ENCODE measurements around the gene HOXD4. TPM values are rescaled to one million over a fixed set of nuclear protein-coding genes. Genes with fewer than 3 reads are reported as not detected.

HOXD4 gene
- total and polyA plus RNA-seq, 10 of the 15 experiments (the other 5 are each of a cell fraction or from before 2014, with no cell fraction given) = 0.07 TPM; not detected in 9

GRCh38 chr2:176193048-176193447, 41.7 kb downstream of the HOXD4 start (continued):
- TF ChIP-seq, protein P1, sequence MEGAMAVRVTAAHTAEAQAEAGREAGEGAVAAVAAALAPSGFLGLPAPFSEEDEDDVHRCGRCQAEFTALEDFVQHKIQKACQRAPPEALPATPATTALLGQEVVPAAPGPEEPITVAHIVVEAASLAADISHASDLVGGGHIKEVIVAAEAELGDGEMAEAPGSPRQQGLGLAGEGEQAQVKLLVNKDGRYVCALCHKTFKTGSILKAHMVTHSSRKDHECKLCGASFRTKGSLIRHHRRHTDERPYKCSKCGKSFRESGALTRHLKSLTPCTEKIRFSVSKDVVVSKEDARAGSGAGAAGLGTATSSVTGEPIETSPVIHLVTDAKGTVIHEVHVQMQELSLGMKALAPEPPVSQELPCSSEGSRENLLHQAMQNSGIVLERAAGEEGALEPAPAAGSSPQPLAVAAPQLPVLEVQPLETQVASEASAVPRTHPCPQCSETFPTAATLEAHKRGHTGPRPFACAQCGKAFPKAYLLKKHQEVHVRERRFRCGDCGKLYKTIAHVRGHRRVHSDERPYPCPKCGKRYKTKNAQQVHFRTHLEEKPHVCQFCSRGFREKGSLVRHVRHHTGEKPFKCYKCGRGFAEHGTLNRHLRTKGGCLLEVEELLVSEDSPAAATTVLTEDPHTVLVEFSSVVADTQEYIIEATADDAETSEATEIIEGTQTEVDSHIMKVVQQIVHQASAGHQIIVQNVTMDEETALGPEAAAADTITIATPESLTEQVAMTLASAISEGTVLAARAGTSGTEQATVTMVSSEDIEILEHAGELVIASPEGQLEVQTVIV (IDR thresholded peaks at IDR 0.05; ENCODE audit: borderline replicate concordance, partially characterized antibody) = no peak

- no peak for FAIRE-seq
- Histone ChIP-seq H4K20me1 (ENCODE audit: control insufficient read depth, insufficient read depth) (no peaks in the 10 kb centered on the region), H3K4me3 (no peak overlapping the region), H3K36me3 (ENCODE audit: control insufficient read depth in 2 of 2, insufficient read depth in 2 of 2, low read length in 1 of 2) (no peaks in the 10 kb centered on the region), H3K9ac (ENCODE audit: control insufficient read depth, insufficient read depth, low read length) (no peak overlapping the region), H3K79me2 (ENCODE audit: control insufficient read depth, insufficient read depth, low read length) (no peaks in the 10 kb centered on the region), H3K27ac (ENCODE audit: control insufficient read depth, insufficient read depth) (no peak overlapping the region), H2AFZ (ENCODE audit: control insufficient read depth, low read depth, low read length) (no peak overlapping the region), H3K4me1 (ENCODE audit: control insufficient read depth, insufficient read depth, low read length) (no peaks in the 10 kb centered on the region), H3K4me2 (ENCODE audit: control insufficient read depth, insufficient read depth) (no peak overlapping the region), H3K9me3 (replicated peaks; ENCODE audit: control insufficient read depth, insufficient read depth, low read length) (no peaks in the 10 kb centered on the region), H3K27me3 (replicated peaks in 1 of 2; ENCODE audit: control insufficient read depth in 2 of 2, insufficient read depth in 2 of 2, low read length in 1 of 2) (no peaks in the 10 kb centered on the region; a peak in 1 of 4 replicates)
- intact Hi-C loops (cut with micrococcal nuclease; ENCODE audit: unreplicated experiment) (no loop called here), in situ Hi-C loops (cut with MboI) (no loop called here)
- no peak for DNase-seq (ENCODE audit: low read depth, low spot score)
- ChIA-PET RAD21 (ENCODE audit: unreplicated experiment) (interaction anchor here (1.1 to 2.1 kb wide), 2 partner anchors 13 to 255 kb away, joined by 4 to 5 read pairs; no protein-coding TSS in a partner anchor), POLR2A (interaction anchor here (0.6 kb wide), 1 partner anchor 43 kb away, joined by 3 read pairs; no protein-coding TSS in a partner anchor), CTCF (no interaction called here), SMC1A (ENCODE audit: uncharacterized antibody, unreplicated experiment) (interaction anchor here (0.6 to 1.4 kb wide), 7 partner anchors 12 to 1934 kb away, joined by 3 to 4 read pairs (median 3); no protein-coding TSS in a partner anchor)
- ATAC-seq = no peak
- no TSS peak for BruUV-seq (replicated peaks)
- no peak for TF ChIP-seq POLR2A (IDR thresholded peaks at IDR 0.05; ENCODE audit: low read depth, low read length)
- TF ChIP-seq TCF3 (IDR thresholded peaks at IDR 0.05; ENCODE audit: borderline replicate concordance, insufficient read depth, low read depth, low read length) = no peak
- TF ChIP-seq SMAD5 (IDR thresholded peaks at IDR 0.05; ENCODE audit: low read depth) = no peak
- no peak for TF ChIP-seq YY1 (IDR thresholded peaks at IDR 0.05; ENCODE audit: low read depth, low read length)
- TF ChIP-seq, protein P2, sequence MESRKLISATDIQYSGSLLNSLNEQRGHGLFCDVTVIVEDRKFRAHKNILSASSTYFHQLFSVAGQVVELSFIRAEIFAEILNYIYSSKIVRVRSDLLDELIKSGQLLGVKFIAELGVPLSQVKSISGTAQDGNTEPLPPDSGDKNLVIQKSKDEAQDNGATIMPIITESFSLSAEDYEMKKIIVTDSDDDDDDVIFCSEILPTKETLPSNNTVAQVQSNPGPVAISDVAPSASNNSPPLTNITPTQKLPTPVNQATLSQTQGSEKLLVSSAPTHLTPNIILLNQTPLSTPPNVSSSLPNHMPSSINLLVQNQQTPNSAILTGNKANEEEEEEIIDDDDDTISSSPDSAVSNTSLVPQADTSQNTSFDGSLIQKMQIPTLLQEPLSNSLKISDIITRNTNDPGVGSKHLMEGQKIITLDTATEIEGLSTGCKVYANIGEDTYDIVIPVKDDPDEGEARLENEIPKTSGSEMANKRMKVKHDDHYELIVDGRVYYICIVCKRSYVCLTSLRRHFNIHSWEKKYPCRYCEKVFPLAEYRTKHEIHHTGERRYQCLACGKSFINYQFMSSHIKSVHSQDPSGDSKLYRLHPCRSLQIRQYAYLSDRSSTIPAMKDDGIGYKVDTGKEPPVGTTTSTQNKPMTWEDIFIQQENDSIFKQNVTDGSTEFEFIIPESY (IDR thresholded peaks at IDR 0.05) = no peak
- TF ChIP-seq STAT3 (IDR thresholded peaks at IDR 0.05; ENCODE audit: low read depth, low read length) = no peak
- no peak for TF ChIP-seq ZNF384 (IDR thresholded peaks at IDR 0.05; ENCODE audit: borderline replicate concordance, low read depth, low read length)
- TF ChIP-seq SMAD1 (IDR thresholded peaks at IDR 0.05; ENCODE audit: low read depth, partially characterized antibody) = no peak
- no peak for TF ChIP-seq TAF1 (IDR thresholded peaks at IDR 0.05; ENCODE audit: borderline replicate concordance, low read depth, low read length)
- TF ChIP-seq, protein P3, sequence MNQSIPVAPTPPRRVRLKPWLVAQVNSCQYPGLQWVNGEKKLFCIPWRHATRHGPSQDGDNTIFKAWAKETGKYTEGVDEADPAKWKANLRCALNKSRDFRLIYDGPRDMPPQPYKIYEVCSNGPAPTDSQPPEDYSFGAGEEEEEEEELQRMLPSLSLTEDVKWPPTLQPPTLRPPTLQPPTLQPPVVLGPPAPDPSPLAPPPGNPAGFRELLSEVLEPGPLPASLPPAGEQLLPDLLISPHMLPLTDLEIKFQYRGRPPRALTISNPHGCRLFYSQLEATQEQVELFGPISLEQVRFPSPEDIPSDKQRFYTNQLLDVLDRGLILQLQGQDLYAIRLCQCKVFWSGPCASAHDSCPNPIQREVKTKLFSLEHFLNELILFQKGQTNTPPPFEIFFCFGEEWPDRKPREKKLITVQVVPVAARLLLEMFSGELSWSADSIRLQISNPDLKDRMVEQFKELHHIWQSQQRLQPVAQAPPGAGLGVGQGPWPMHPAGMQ (IDR thresholded peaks at IDR 0.05; ENCODE audit: borderline replicate concordance) = no peak
- no peak for TF ChIP-seq ZNF24 (IDR thresholded peaks at IDR 0.05)
- TF ChIP-seq NFYB (IDR thresholded peaks at IDR 0.05; ENCODE audit: insufficient read depth, low read depth, low read length) = no peak
- TF ChIP-seq CHD2 (IDR thresholded peaks at IDR 0.05; ENCODE audit: borderline replicate concordance, low read depth, low read length) = no peak
- TF ChIP-seq, protein P4, sequence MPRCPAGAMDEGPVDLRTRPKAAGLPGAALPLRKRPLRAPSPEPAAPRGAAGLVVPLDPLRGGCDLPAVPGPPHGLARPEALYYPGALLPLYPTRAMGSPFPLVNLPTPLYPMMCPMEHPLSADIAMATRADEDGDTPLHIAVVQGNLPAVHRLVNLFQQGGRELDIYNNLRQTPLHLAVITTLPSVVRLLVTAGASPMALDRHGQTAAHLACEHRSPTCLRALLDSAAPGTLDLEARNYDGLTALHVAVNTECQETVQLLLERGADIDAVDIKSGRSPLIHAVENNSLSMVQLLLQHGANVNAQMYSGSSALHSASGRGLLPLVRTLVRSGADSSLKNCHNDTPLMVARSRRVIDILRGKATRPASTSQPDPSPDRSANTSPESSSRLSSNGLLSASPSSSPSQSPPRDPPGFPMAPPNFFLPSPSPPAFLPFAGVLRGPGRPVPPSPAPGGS (IDR thresholded peaks at IDR 0.05; ENCODE audit: borderline replicate concordance, insufficient read depth, low read depth, low read length, poor library complexity, severe bottlenecking) = no peak
Observed at GRCh38 chr2:176199902-176200301, 48.6 kb downstream of the HOXD4 start.
